Activated T-cell treated with anti-CD3 and anti-CD28 coated beads, Interleukin-2, amount 50 U/mL, for 48 hours (primary cell): ENCODE measurements around the gene DHX29.

ENCODE experiments used
- DNase-seq, 2 experiments: peaks; one replicate each; pipeline ENCODE4 v3.0.0-alpha.2; 2020

Gene DHX29

GRCh38 chr5:55316289-55316688 lies 8.8 kb upstream of the DHX29 start:
- no peak for DNase-seq

GRCh38 chr5:55313870-55314617 lies 6.5 kb upstream of the DHX29 start:
- DNase-seq = no peak

GRCh38 chr5:55308254-55308836 lies 851 bp upstream of the DHX29 start:
- DNase-seq = no peak

- peak in 1 of 2 experiments; percentile 22 for DNase-seq
These were observed 682 bp downstream of the DHX29 start for GRCh38 chr5:55306641-55307382.

GRCh38 chr5:55305345-55305744 lies 2.1 kb downstream of the DHX29 start:
- no peak for DNase-seq

- DNase-seq = no peak
These were observed 2.9 kb downstream of the DHX29 start for GRCh38 chr5:55304584-55304983.

GRCh38 chr5:55303238-55303690 lies 4.2 kb downstream of the DHX29 start:
- DNase-seq = no peak

- DNase-seq = no peak
These were observed 6.6 kb downstream of the DHX29 start for GRCh38 chr5:55300890-55301289.

GRCh38 chr5:55294935-55295334 lies 12.6 kb downstream of the DHX29 start:
- no peak for DNase-seq

- DNase-seq = no peak
These were observed 16.5 kb downstream of the DHX29 start for GRCh38 chr5:55290991-55291390.

GRCh38 chr5:55289808-55290207 lies 17.7 kb downstream of the DHX29 start:
- no peak for DNase-seq

GRCh38 chr5:55286411-55286933 lies 21.0 kb downstream of the DHX29 start:
- no peak for DNase-seq

GRCh38 chr5:55278778-55279177 lies 28.7 kb downstream of the DHX29 start:
- DNase-seq = no peak

- no peak for DNase-seq
These were observed 30.7 kb downstream of the DHX29 start for GRCh38 chr5:55276771-55277170.

- no peak for DNase-seq
These were observed 49.2 kb downstream of the DHX29 start for GRCh38 chr5:55258339-55258738.

GRCh38 chr5:55254802-55255201 lies 52.7 kb downstream of the DHX29 start:
- no peak for DNase-seq

GRCh38 chr5:55250064-55250463 lies 57.4 kb downstream of the DHX29 start:
- DNase-seq = no peak

- DNase-seq = no peak
These were observed 65.7 kb downstream of the DHX29 start for GRCh38 chr5:55241746-55242145.

GRCh38 chr5:55236800-55237199 lies 70.7 kb downstream of the DHX29 start:
- no peak for DNase-seq

- peak in 1 of 2 experiments; percentile 31 for DNase-seq
These were observed 73.3 kb downstream of the DHX29 start for GRCh38 chr5:55234121-55234700.

- DNase-seq = peak; percentile 71 to 77
These were observed 74.2 kb downstream of the DHX29 start, which contains the start of gene CCNO for GRCh38 chr5:55232985-55233928. TSS of gene CCNO (minus strand) at chr5:55233608. CDS start at chr5:55233523, 85 bp downstream.
